GM23338 (cell line): ENCODE data around the gene ID2. TPM values are rescaled to one million over a fixed set of nuclear protein-coding genes. Genes with fewer than 3 reads are reported as not detected.

Source experiments
- ATAC-seq: fragments of 200-7000 bp; cut with Tn5 transposase; 3 replicates; pipeline ENCODE4 v1.9.1; 2020
- DNase-seq: peaks from one replicate; pipeline ENCODE4 v3.0.0-alpha.2; 2015; ENCODE audit warnings: low spot score
- H2AFZ ChIP-seq: fragments of 200-600 bp; sonication (generic); 2 replicates; pipeline ENCODE4 v1.8.0; 2016; ENCODE audit warnings: antibody characterized with exemption, mild to moderate bottlenecking, moderate library complexity
- H3F3A ChIP-seq: fragments of 200-600 bp; sonication (generic); replicated peaks from 2 replicates; pipeline ENCODE4 v1.8.0; 2017; ENCODE audit warnings: antibody characterized with exemption, mixed run types, low read depth
- H3K27ac ChIP-seq: fragments of 200-600 bp; sonication (generic); 2 replicates; pipeline ENCODE4 v1.6.1; 2016; ENCODE audit warnings: low read depth
- H3K27me3 ChIP-seq: fragments of 200-600 bp; sonication (generic); 2 replicates; pipeline ENCODE4 v1.8.0; 2016; ENCODE audit warnings: mild to moderate bottlenecking, mixed run types, moderate library complexity; ENCODE audit not compliant: insufficient read depth
- H3K36me3 ChIP-seq: fragments of 200-600 bp; sonication (generic); 2 replicates; pipeline ENCODE4 v1.8.0; 2016; ENCODE audit warnings: mild to moderate bottlenecking; ENCODE audit not compliant: insufficient read depth
- H3K4me1 ChIP-seq: fragments of 200-600 bp; sonication (generic); 2 replicates; pipeline ENCODE4 v1.8.0; 2016; ENCODE audit warnings: mild to moderate bottlenecking, moderate library complexity; ENCODE audit not compliant: insufficient read depth
- H3K4me2 ChIP-seq: fragments of 200-600 bp; sonication (generic); 2 replicates; pipeline ENCODE4 v1.7.1; 2017; ENCODE audit warnings: mixed run types
- H3K4me3 ChIP-seq: fragments of 200-600 bp; sonication (generic); 2 replicates; pipeline ENCODE4 v1.6.1; 2016; ENCODE audit warnings: mixed run types
- H3K79me2 ChIP-seq: fragments of 200-600 bp; sonication (generic); replicated peaks from 2 replicates; pipeline ENCODE4 v1.8.0; 2017; ENCODE audit warnings: mild to moderate bottlenecking; ENCODE audit not compliant: insufficient read depth
- H3K9me2 ChIP-seq: fragments of 200-600 bp; sonication (generic); 2 replicates; pipeline ENCODE4 v1.8.0; 2017; ENCODE audit not compliant: insufficient read depth
- H4K20me1 ChIP-seq: fragments of 200-600 bp; sonication (generic); replicated peaks from 2 replicates; pipeline ENCODE4 v1.8.0; 2017; ENCODE audit warnings: mild to moderate bottlenecking; ENCODE audit not compliant: insufficient read depth
- H3K27ac Mint-ChIP-seq: 2 replicates; pipeline ENCODE4 v1.8.0; 2020; ENCODE audit warnings: inconsistent platforms, mild to moderate bottlenecking, moderate library complexity, mixed read lengths
- H3K27me3 Mint-ChIP-seq: 3 replicates; pipeline ENCODE4 v1.8.0; 2022; ENCODE audit warnings: low read depth, mild to moderate bottlenecking, moderate library complexity, mixed read lengths, inconsistent platforms; ENCODE audit not compliant: insufficient read depth, poor library complexity
- H3K36me3 Mint-ChIP-seq: 3 replicates; pipeline ENCODE4 v1.8.0; 2021; ENCODE audit warnings: low read depth, mild to moderate bottlenecking, inconsistent platforms, moderate library complexity, mixed read lengths
- H3K4me1 Mint-ChIP-seq: 3 replicates; pipeline ENCODE4 v1.8.0; 2020; ENCODE audit warnings: mild to moderate bottlenecking, inconsistent platforms, mixed read lengths
- H3K4me3 Mint-ChIP-seq: 3 replicates; pipeline ENCODE4 v1.8.0; 2021; ENCODE audit warnings: moderate library complexity, mild to moderate bottlenecking, inconsistent platforms, mixed read lengths
- H3K9me3 Mint-ChIP-seq: 3 replicates; pipeline ENCODE4 v1.8.0; 2020; ENCODE audit warnings: moderate library complexity, mild to moderate bottlenecking, inconsistent platforms, mixed read lengths
- EZH2 ChIP-seq: fragments of 200-600 bp; sonication (generic); IDR thresholded peaks from one replicate; pipeline ENCODE4 v1.8.0; 2017; ENCODE audit warnings: antibody characterized with exemption, mild to moderate bottlenecking, low read depth; ENCODE audit not compliant: unreplicated experiment
- EZH2phosphoT487 ChIP-seq: fragments of 200-600 bp; sonication (generic); IDR thresholded peaks from one replicate; pipeline ENCODE4 v1.8.1; 2018; ENCODE audit warnings: antibody characterized with exemption; ENCODE audit not compliant: unreplicated experiment
- JUNB ChIP-seq: IDR thresholded peaks from one replicate; pipeline ENCODE4 v1.6.1; 2016; ENCODE audit warnings: antibody characterized with exemption; ENCODE audit not compliant: unreplicated experiment
- NANOG ChIP-seq: IDR thresholded peaks from 2 replicates; pipeline ENCODE4 v1.6.1; 2016; ENCODE audit warnings: antibody characterized with exemption, borderline replicate concordance
- POLR2AphosphoS5 ChIP-seq: IDR thresholded peaks from 2 replicates; pipeline ENCODE4 v1.6.1; 2016; ENCODE audit warnings: antibody characterized with exemption, low read depth
- ZNF114 ChIP-seq: fragments of 250-450 bp; sonication (Bioruptor Pico); IDR thresholded peaks from 2 replicates; pipeline ENCODE4 v1.5.0; 2020; ENCODE audit warnings: mild to moderate bottlenecking, moderate library complexity
- ZNF331 ChIP-seq: fragments of 250-450 bp; sonication (Bioruptor Pico); IDR thresholded peaks from 2 replicates; pipeline ENCODE4 v1.5.0; 2020; ENCODE audit warnings: low read depth, mild to moderate bottlenecking, moderate library complexity
- polyA plus RNA-seq: library from polyadenylated mRNA; unstranded; fragments of >200 nt; fragmentation: Nextera tagmentation; extraction: Ambion mirVana; gene quantifications from 2 replicates; pipeline ENCODE4 v1.2.1, GENCODE V29; 2016
- total RNA-seq: library from RNA; depleted of rRNA; stranded (reverse); fragments of >200 nt; shearing (Covaris generic); gene quantifications from 2 replicates; pipeline ENCODE4 v1.2.3, GENCODE V29; 2014
- TF ChIP-seq, protein P1 (sequence below): IDR thresholded peaks from one replicate; pipeline ENCODE4 v1.6.1; 2018; ENCODE audit warnings: antibody characterized with exemption; ENCODE audit not compliant: unreplicated experiment
- TF ChIP-seq, protein P2 (sequence below): fragments of 250-450 bp; sonication (Bioruptor Pico); IDR thresholded peaks from 2 replicates; pipeline ENCODE4 v1.5.0; 2020; ENCODE audit warnings: mild to moderate bottlenecking, moderate library complexity
- TF ChIP-seq, protein P3 (sequence below), 2 experiments: fragments of 200-600 bp in 1 of 2; sonication (generic) in 1 of 2; conservative IDR thresholded peaks; 2 replicates each; pipeline versions ENCODE4 v1.5.1 to v1.6.1; 2016 to 2017; ENCODE audit warnings: antibody characterized with exemption in 2 of 2, low read depth in 2 of 2, mild to moderate bottlenecking in 2 of 2, moderate library complexity in 1 of 2
- TF ChIP-seq, protein P4 (sequence below): IDR thresholded peaks from 2 replicates; pipeline ENCODE4 v1.6.1; 2016; ENCODE audit warnings: antibody characterized with exemption

The ID2 gene
- total and polyA plus RNA-seq, 2 experiments from 2014 or later = 87.0 to 110 TPM

DNA sequence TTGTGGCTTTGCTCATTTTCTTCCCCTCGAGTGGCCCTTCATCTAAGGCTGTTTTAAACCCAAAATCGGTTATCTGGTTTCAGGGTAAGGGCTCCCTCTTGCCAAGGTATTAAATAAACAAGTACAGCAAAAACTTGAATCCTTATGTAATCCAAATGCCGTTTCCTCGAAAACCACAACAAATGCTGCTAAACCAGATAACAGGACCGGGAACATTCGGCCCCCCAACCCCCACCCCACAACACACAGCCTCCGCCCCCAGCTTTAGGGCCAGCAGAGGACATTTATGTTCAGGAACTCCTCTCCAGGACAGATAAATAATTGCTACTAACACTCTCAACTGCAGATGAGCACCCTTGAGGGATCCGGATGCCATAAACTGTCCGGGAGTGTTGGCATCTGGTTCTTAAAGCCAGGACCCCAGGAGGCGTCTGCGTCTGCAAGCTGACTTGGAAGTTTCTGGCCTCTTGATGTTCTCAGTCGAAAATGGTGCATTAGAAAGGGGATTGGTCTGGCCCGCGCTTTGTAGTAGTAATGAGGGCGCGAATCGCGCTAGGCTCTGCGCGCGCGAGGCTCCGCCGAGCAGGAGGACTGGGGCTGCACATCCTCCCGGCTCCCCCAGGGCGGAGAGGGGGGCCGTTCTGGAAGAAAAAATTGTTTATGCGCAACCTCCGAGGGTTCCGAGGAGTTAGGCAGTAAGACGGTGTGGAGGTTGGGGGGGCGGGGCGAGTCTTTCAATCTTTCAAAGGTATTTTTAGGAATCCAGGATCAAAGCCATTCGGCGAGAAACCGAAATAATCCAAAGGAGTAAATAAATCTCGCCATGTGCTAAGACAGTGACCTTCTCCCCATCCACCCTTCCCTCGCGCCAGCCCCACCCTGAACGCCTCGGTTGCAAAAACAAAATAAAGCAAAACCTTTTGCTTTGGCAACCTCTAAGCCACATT lies 3.9 kb upstream of the ID2 start:
- Mint-ChIP-seq H3K9me3 (peaks cover 31% of the 10 kb centered on the region), H3K27me3 (peaks cover 68% of the 10 kb centered on the region), H3K4me1 (peaks cover 32% of the 10 kb centered on the region), H3K4me3 (peak overlapping the region; percentile 79), H3K36me3 (peaks cover 30% of the 10 kb centered on the region), H3K27ac (peak overlapping the region; percentile 21; the same call in 1 of the 2 replicates)
- peak overlapping the region; percentile 77 for H3K4me2 ChIP-seq
- H3K9me2 ChIP-seq = 0 out of 2 replicates have a peak, but pooled peaks cover 5% of the 10 kb centered on the region
- no peak overlapping the region for H3K27ac ChIP-seq
- H3K4me1 ChIP-seq = peaks cover 35% of the 10 kb centered on the region
- no peaks in the 10 kb centered on the region; the same call in 1 of the 2 replicates for H3K36me3 ChIP-seq
- H4K20me1 ChIP-seq = peaks cover 8% of the 10 kb centered on the region
- H3K27me3 ChIP-seq = peaks cover 78% of the 10 kb centered on the region
- peak overlapping the region; percentile 65 for H3K4me3 ChIP-seq
- peaks cover 10% of the 10 kb centered on the region for H3K79me2 ChIP-seq
- ATAC-seq (peak; percentile 15), DNase-seq (peak; percentile 89)
- peak overlapping the region; percentile 8; the same call in 1 of the 2 replicates for H2AFZ ChIP-seq
- no peaks in the 10 kb centered on the region; the same call in 1 of the 2 replicates for H3F3A ChIP-seq
- TF ChIP-seq EZH2 (no peak), ZNF114 (CRISPR knock-in tag) (no peak), EZH2phosphoT487 (no peak), ZNF331 (CRISPR knock-in tag) (no peak), NANOG (no peak), POLR2AphosphoS5 (no peak), JUNB (no peak)
- TF ChIP-seq, protein P1, sequence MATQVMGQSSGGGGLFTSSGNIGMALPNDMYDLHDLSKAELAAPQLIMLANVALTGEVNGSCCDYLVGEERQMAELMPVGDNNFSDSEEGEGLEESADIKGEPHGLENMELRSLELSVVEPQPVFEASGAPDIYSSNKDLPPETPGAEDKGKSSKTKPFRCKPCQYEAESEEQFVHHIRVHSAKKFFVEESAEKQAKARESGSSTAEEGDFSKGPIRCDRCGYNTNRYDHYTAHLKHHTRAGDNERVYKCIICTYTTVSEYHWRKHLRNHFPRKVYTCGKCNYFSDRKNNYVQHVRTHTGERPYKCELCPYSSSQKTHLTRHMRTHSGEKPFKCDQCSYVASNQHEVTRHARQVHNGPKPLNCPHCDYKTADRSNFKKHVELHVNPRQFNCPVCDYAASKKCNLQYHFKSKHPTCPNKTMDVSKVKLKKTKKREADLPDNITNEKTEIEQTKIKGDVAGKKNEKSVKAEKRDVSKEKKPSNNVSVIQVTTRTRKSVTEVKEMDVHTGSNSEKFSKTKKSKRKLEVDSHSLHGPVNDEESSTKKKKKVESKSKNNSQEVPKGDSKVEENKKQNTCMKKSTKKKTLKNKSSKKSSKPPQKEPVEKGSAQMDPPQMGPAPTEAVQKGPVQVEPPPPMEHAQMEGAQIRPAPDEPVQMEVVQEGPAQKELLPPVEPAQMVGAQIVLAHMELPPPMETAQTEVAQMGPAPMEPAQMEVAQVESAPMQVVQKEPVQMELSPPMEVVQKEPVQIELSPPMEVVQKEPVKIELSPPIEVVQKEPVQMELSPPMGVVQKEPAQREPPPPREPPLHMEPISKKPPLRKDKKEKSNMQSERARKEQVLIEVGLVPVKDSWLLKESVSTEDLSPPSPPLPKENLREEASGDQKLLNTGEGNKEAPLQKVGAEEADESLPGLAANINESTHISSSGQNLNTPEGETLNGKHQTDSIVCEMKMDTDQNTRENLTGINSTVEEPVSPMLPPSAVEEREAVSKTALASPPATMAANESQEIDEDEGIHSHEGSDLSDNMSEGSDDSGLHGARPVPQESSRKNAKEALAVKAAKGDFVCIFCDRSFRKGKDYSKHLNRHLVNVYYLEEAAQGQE = no peak
- TF ChIP-seq, protein P2, sequence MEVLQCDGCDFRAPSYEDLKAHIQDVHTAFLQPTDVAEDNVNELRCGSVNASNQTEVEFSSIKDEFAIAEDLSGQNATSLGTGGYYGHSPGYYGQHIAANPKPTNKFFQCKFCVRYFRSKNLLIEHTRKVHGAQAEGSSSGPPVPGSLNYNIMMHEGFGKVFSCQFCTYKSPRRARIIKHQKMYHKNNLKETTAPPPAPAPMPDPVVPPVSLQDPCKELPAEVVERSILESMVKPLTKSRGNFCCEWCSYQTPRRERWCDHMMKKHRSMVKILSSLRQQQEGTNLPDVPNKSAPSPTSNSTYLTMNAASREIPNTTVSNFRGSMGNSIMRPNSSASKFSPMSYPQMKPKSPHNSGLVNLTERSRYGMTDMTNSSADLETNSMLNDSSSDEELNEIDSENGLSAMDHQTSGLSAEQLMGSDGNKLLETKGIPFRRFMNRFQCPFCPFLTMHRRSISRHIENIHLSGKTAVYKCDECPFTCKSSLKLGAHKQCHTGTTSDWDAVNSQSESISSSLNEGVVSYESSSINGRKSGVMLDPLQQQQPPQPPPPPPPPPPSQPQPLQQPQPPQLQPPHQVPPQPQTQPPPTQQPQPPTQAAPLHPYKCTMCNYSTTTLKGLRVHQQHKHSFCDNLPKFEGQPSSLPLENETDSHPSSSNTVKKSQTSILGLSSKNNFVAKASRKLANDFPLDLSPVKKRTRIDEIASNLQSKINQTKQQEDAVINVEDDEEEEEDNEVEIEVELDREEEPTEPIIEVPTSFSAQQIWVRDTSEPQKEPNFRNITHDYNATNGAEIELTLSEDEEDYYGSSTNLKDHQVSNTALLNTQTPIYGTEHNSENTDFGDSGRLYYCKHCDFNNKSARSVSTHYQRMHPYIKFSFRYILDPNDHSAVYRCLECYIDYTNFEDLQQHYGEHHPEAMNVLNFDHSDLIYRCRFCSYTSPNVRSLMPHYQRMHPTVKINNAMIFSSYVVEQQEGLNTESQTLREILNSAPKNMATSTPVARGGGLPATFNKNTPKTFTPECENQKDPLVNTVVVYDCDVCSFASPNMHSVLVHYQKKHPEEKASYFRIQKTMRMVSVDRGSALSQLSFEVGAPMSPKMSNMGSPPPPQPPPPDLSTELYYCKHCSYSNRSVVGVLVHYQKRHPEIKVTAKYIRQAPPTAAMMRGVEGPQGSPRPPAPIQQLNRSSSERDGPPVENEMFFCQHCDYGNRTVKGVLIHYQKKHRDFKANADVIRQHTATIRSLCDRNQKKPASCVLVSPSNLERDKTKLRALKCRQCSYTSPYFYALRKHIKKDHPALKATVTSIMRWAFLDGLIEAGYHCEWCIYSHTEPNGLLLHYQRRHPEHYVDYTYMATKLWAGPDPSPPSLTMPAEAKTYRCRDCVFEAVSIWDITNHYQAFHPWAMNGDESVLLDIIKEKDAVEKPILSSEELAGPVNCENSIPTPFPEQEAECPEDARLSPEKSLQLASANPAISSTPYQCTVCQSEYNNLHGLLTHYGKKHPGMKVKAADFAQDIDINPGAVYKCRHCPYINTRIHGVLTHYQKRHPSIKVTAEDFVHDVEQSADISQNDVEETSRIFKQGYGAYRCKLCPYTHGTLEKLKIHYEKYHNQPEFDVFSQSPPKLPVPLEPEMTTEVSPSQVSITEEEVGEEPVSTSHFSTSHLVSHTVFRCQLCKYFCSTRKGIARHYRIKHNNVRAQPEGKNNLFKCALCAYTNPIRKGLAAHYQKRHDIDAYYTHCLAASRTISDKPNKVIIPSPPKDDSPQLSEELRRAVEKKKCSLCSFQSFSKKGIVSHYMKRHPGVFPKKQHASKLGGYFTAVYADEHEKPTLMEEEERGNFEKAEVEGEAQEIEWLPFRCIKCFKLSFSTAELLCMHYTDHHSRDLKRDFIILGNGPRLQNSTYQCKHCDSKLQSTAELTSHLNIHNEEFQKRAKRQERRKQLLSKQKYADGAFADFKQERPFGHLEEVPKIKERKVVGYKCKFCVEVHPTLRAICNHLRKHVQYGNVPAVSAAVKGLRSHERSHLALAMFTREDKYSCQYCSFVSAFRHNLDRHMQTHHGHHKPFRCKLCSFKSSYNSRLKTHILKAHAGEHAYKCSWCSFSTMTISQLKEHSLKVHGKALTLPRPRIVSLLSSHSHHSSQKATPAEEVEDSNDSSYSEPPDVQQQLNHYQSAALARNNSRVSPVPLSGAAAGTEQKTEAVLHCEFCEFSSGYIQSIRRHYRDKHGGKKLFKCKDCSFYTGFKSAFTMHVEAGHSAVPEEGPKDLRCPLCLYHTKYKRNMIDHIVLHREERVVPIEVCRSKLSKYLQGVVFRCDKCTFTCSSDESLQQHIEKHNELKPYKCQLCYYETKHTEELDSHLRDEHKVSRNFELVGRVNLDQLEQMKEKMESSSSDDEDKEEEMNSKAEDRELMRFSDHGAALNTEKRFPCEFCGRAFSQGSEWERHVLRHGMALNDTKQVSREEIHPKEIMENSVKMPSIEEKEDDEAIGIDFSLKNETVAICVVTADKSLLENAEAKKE (CRISPR knock-in tag) = no peak
- TF ChIP-seq, protein P3, sequence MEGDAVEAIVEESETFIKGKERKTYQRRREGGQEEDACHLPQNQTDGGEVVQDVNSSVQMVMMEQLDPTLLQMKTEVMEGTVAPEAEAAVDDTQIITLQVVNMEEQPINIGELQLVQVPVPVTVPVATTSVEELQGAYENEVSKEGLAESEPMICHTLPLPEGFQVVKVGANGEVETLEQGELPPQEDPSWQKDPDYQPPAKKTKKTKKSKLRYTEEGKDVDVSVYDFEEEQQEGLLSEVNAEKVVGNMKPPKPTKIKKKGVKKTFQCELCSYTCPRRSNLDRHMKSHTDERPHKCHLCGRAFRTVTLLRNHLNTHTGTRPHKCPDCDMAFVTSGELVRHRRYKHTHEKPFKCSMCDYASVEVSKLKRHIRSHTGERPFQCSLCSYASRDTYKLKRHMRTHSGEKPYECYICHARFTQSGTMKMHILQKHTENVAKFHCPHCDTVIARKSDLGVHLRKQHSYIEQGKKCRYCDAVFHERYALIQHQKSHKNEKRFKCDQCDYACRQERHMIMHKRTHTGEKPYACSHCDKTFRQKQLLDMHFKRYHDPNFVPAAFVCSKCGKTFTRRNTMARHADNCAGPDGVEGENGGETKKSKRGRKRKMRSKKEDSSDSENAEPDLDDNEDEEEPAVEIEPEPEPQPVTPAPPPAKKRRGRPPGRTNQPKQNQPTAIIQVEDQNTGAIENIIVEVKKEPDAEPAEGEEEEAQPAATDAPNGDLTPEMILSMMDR (conservative IDR thresholded peaks at IDR 0.05; ENCODE audit: low read depth in 2 of 2) = no peak
- TF ChIP-seq, protein P4, sequence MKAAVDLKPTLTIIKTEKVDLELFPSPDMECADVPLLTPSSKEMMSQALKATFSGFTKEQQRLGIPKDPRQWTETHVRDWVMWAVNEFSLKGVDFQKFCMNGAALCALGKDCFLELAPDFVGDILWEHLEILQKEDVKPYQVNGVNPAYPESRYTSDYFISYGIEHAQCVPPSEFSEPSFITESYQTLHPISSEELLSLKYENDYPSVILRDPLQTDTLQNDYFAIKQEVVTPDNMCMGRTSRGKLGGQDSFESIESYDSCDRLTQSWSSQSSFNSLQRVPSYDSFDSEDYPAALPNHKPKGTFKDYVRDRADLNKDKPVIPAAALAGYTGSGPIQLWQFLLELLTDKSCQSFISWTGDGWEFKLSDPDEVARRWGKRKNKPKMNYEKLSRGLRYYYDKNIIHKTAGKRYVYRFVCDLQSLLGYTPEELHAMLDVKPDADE = no peak
